B cell (primary cell): ENCODE measurements around the gene BMERB1. TPM values are rescaled to one million over a fixed set of nuclear protein-coding genes. Genes with fewer than 3 reads are reported as not detected.

ENCODE experiments used
- ATAC-seq: fragments of 200-7000 bp; cut with Tn5 transposase; one replicate; pipeline ENCODE4 v1.10.0; 2021; ENCODE audit warnings: low read depth, mild to moderate bottlenecking, moderate number of reproducible peaks, moderate library complexity
- CTCF ChIA-PET: fragments of 350-600 bp; sonication (Branson Sonifier 250); formaldehyde crosslinking; loops from one replicate; lab custom pipeline; 2021; ENCODE audit warnings: antibody characterized with exemption, inconsistent platforms; lab: Charles Lee
- POLR2A ChIA-PET: fragments of 350-600 bp; sonication (Branson Sonifier 250); formaldehyde crosslinking; loops from one replicate; lab custom pipeline; 2021; ENCODE audit warnings: antibody characterized with exemption; lab: Charles Lee
- DNase-seq: peaks from one replicate; pipeline ENCODE4 v3.0.0; 2013
- H2AFZ ChIP-seq: 2 replicates; pipeline ENCODE4 v1.6.1; 2012; ENCODE audit warnings: mild to moderate bottlenecking, low read depth, low read length; ENCODE audit not compliant: insufficient read depth, poor library complexity, severe bottlenecking
- H3K27ac ChIP-seq, 2 donors: 1 replicate in 1 of 2; 2 replicates in 1 of 2; pipeline ENCODE4 v1.5.1; 2012 to 2013; ENCODE audit warnings: low read length in 2 of 2, mild to moderate bottlenecking in 2 of 2, moderate library complexity in 1 of 2
- H3K27me3 ChIP-seq, 4 experiments: fragments of 200-600 bp in 1 of 4; sonication (generic) in 1 of 4; replicated peaks in 1 of 4; 1 replicate in 2 of 4; 2 replicates in 2 of 4; pipeline versions ENCODE4 v1.6.1 to v1.7.0; 2013 to 2016; ENCODE audit warnings: low read length in 3 of 4, mild to moderate bottlenecking in 2 of 4, mixed read lengths in 1 of 4, moderate library complexity in 1 of 4; ENCODE audit not compliant: insufficient read depth in 4 of 4, control insufficient read depth in 3 of 4; ENCODE audit errors: control extremely low read depth in 1 of 4
- H3K36me3 ChIP-seq, 2 experiments: replicated peaks in 1 of 2; 1 replicate in 1 of 2; 2 replicates in 1 of 2; pipeline versions ENCODE4 v1.6.1 to v1.7.1; 2013; ENCODE audit warnings: low read length in 1 of 2; ENCODE audit not compliant: insufficient read depth in 2 of 2, control insufficient read depth in 1 of 2; ENCODE audit errors: control extremely low read depth in 1 of 2, extremely low read depth in 1 of 2
- H3K4me1 ChIP-seq, 2 donors: fragments of 200-600 bp in 1 of 2; sonication (generic) in 1 of 2; 1 replicate in 1 of 2; 2 replicates in 1 of 2; pipeline versions ENCODE4 v1.5.1 to v1.6.1; 2013 to 2017; ENCODE audit warnings: low read length in 2 of 2; ENCODE audit not compliant: control insufficient read depth in 2 of 2, insufficient read depth in 2 of 2
- H3K4me2 ChIP-seq: replicated peaks from 2 replicates; pipeline ENCODE3; 2012; ENCODE audit warnings: mild to moderate bottlenecking, low read depth, low read length; ENCODE audit not compliant: poor library complexity, severe bottlenecking
- H3K4me3 ChIP-seq, 5 experiments: fragments of 200-600 bp in 1 of 5; sonication (generic) in 1 of 5; 1 replicate in 3 of 5; 2 replicates in 2 of 5; pipeline versions ENCODE4 v1.5.1 to v1.7.0; 2011 to 2016; ENCODE audit warnings: low read length in 4 of 5, mild to moderate bottlenecking in 4 of 5, low read depth in 2 of 5, control low read depth in 1 of 5, moderate library complexity in 1 of 5; ENCODE audit not compliant: insufficient read depth in 1 of 5; ENCODE audit errors: control extremely low read depth in 1 of 5, extremely low read depth in 1 of 5
- H3K79me2 ChIP-seq: fragments of 200-600 bp; sonication (generic); one replicate; pipeline ENCODE4 v1.6.0; 2016; ENCODE audit warnings: low read length; ENCODE audit not compliant: control insufficient read depth, insufficient read depth
- H3K9ac ChIP-seq: fragments of 200-600 bp; sonication (generic); 2 replicates; pipeline ENCODE4 v1.6.1; 2017; ENCODE audit warnings: mild to moderate bottlenecking, low read length, moderate library complexity
- H3K9me3 ChIP-seq, 3 donors: one replicate each; pipeline versions ENCODE4 v1.6.1 to v1.7.1; 2013; ENCODE audit warnings: low read length in 2 of 3; ENCODE audit not compliant: control insufficient read depth in 2 of 3, insufficient read depth in 1 of 3; ENCODE audit errors: control extremely low read depth in 1 of 3
- H4K20me1 ChIP-seq: 2 replicates; pipeline ENCODE4 v1.6.0; 2012; ENCODE audit warnings: mild to moderate bottlenecking, low read length; ENCODE audit not compliant: insufficient read depth, control insufficient read depth, poor library complexity, severe bottlenecking
- H3K27ac Mint-ChIP-seq: one replicate; pipeline ENCODE4 v1.8.0; 2021; ENCODE audit warnings: mixed read lengths
- H3K27me3 Mint-ChIP-seq: one replicate; pipeline ENCODE4 v1.8.0; 2021; ENCODE audit warnings: mixed read lengths
- H3K4me1 Mint-ChIP-seq: one replicate; pipeline ENCODE4 v1.8.0; 2021; ENCODE audit warnings: mixed read lengths
- H3K4me3 Mint-ChIP-seq: one replicate; pipeline ENCODE4 v1.8.0; 2021; ENCODE audit warnings: mixed read lengths
- H3K9me3 Mint-ChIP-seq: one replicate; pipeline ENCODE4 v1.8.0; 2022; ENCODE audit warnings: mixed read lengths; ENCODE audit not compliant: insufficient read depth
- CTCF ChIP-seq: fragments of 200-600 bp; IDR thresholded peaks from one replicate; pipeline ENCODE4 v1.8.0; 2022; ENCODE audit warnings: antibody characterized with exemption, mild to moderate bottlenecking
- EZH2 ChIP-seq: IDR thresholded peaks from 2 replicates; pipeline ENCODE4 v1.6.1; 2012; ENCODE audit warnings: borderline replicate concordance, low read depth, mild to moderate bottlenecking, moderate library complexity, low read length; ENCODE audit not compliant: insufficient read depth, poor library complexity, severe bottlenecking
- WGBS: methylation state at CpG from one replicate; pipeline ENCODE4 v1.1.5; 2013; ENCODE audit warnings: missing lambda C conversion rate; ENCODE audit not compliant: insufficient coverage; 5-methylcytosine and 5-hydroxymethylcytosine counted together
- intact Hi-C: fragments of 100-400 bp; cut with micrococcal nuclease; formaldehyde crosslinking; loops from one replicate; pipeline ENCODE4 v1.10.0; 2022
- polyA plus RNA-seq: library from polyadenylated mRNA; depleted of rRNA; stranded (reverse); fragments of >200 nt; gene quantifications from 2 replicates; pipeline ENCODE4 v1.2.3, GENCODE V29; 2012
- total RNA-seq, 2 donors: library from RNA; stranded (reverse); fragments of 120-200 nt in 1 of 2; gene quantifications; 1 replicate in 1 of 2; 2 replicates in 1 of 2; pipeline versions ENCODE4 v1.2.3 to v1.2.4, GENCODE V29; 2013 to 2022

The BMERB1 gene
- total and polyA plus RNA-seq, 2 donors (not counting 1 experiment from before 2014, with no cell fraction given) = 2.2 to 11.2 TPM

GRCh38 chr16:15439102-15439501, 4.7 kb downstream of the BMERB1 start:
- intact Hi-C loops = no loop called here
- no peaks in the 10 kb centered on the region for H4K20me1 ChIP-seq
- H3K4me1 Mint-ChIP-seq = peaks cover 14% of the 10 kb centered on the region
- no peaks in the 10 kb centered on the region for H3K9me3 ChIP-seq
- H3K4me2 ChIP-seq = no peak overlapping the region
- no peak overlapping the region for H3K4me3 ChIP-seq
- H3K4me1 ChIP-seq = peaks cover 9 to 13% of the 10 kb centered on the region in 2 donors
- peaks cover 10% of the 10 kb centered on the region for H3K27me3 Mint-ChIP-seq
- H3K9me3 Mint-ChIP-seq = no peaks in the 10 kb centered on the region
- no peak overlapping the region for H2AFZ ChIP-seq
- H3K27me3 ChIP-seq = peaks cover 0 to 17% (median 10%) of the 10 kb centered on the region in 4 experiments
- ChIA-PET POLR2A (no interaction called here), CTCF (no interaction called here)
- no peaks in the 10 kb centered on the region for H3K79me2 ChIP-seq
- H3K27ac Mint-ChIP-seq = no peak overlapping the region
- ATAC-seq = no peak
- H3K9ac ChIP-seq = no peak overlapping the region
- H3K27ac ChIP-seq = no peak overlapping the region
- TF ChIP-seq CTCF (no peak), EZH2 (no peak)
- 83% methylated on average over 3 of the region's 4 CpGs for WGBS
- no peaks in the 10 kb centered on the region for H3K36me3 ChIP-seq
- DNase-seq = no peak
- H3K4me3 Mint-ChIP-seq = no peak overlapping the region

GRCh38 chr16:15439521-15439920, 5.1 kb downstream of the BMERB1 start:
- WGBS = 90% methylated on average over 2 of the region's 4 CpGs
- no peak overlapping the region for H3K27ac Mint-ChIP-seq
- POLR2A ChIA-PET = no interaction called here

More at GRCh38 chr16:15439521-15439920, 5.1 kb downstream of the BMERB1 start:
- Mint-ChIP-seq H3K4me1 (peaks cover 10% of the 10 kb centered on the region), H3K9me3 (no peaks in the 10 kb centered on the region), H3K27me3 (peaks cover 10% of the 10 kb centered on the region), H3K4me3 (no peak overlapping the region)
- no peak for TF ChIP-seq EZH2
- H3K4me2 ChIP-seq = no peak overlapping the region
- CTCF ChIA-PET = no interaction called here
- H3K4me3 ChIP-seq = no peak overlapping the region
- intact Hi-C loops = no loop called here
- peaks cover 0 to 13% (median 8%) of the 10 kb centered on the region in 4 experiments for H3K27me3 ChIP-seq
- H3K4me1 ChIP-seq = peaks cover 9 to 10% of the 10 kb centered on the region in 2 donors
- ATAC-seq = no peak
- no peaks in the 10 kb centered on the region for H3K36me3 ChIP-seq
- no peak overlapping the region for H3K27ac ChIP-seq
- no peak overlapping the region for H3K9ac ChIP-seq
- no peak overlapping the region for H2AFZ ChIP-seq
- no peaks in the 10 kb centered on the region for H3K79me2 ChIP-seq
- H3K9me3 ChIP-seq = no peaks in the 10 kb centered on the region
- H4K20me1 ChIP-seq = no peaks in the 10 kb centered on the region
- DNase-seq = no peak
